ENCODE results near the gene EEPD1. TPM values are rescaled to one million over a fixed set of nuclear protein-coding genes. Genes with fewer than 3 reads are reported as not detected.

Gene EEPD1
- polyA plus RNA-seq, 1 of the 3 experiments (the other 2 are of a cell fraction) = 5.0 TPM

- ChIA-PET CTCF (interaction anchor here (0.6 to 14.0 kb wide), 4 partner anchors 6 to 11 kb away, joined by 3 to 265 read pairs (median 4); no protein-coding TSS in a partner anchor), POLR2A (no interaction called here)
- H4K20me1 ChIP-seq (ENCODE audit: insufficient read depth) = no peaks in the 10 kb centered on the region
- H3K79me2 ChIP-seq (ENCODE audit: insufficient read depth) = no peaks in the 10 kb centered on the region
- peaks cover 0 to 10% of the 10 kb centered on the region in 2 experiments; a peak in 1 of 4 replicates for H3K4me1 ChIP-seq (ENCODE audit: control insufficient read depth in 1 of 2, insufficient read depth in 2 of 2, low read depth in 1 of 2, low read length in 1 of 2)
- no peak for DNase-seq
- no peak for TF ChIP-seq TAF1 (IDR thresholded peaks at IDR 0.05; ENCODE audit: borderline replicate concordance, low read depth, low read length)
- 87% methylated on average over 5 of the region's 8 CpGs for WGBS (ENCODE audit: low lambda C conversion rate)
- no peaks in the 10 kb centered on the region for H3K27me3 ChIP-seq (ENCODE audit: insufficient read depth)
- no peak overlapping the region for H3K27ac ChIP-seq (ENCODE audit: low read depth in 2 of 2, low read length in 1 of 2)
- no peaks in the 10 kb centered on the region for H3K9me3 ChIP-seq
- no peaks in the 10 kb centered on the region for H3K9me2 ChIP-seq
- no peak overlapping the region for H2AFZ ChIP-seq (ENCODE audit: low read depth)
- H3K4me2 ChIP-seq = no peak overlapping the region
- H3F3A ChIP-seq (replicated peaks; ENCODE audit: insufficient read depth) = no peaks in the 10 kb centered on the region
- no peak overlapping the region for H3K9ac ChIP-seq
- no peaks in the 10 kb centered on the region for H3K36me3 ChIP-seq (replicated peaks in 1 of 2; ENCODE audit: control insufficient read depth in 1 of 2, insufficient read depth in 2 of 2, low read length in 1 of 2)
- no peak overlapping the region for H3K4me3 ChIP-seq (ENCODE audit: low read depth in 2 of 2, low read length in 1 of 2)
Observed at GRCh38 chr7:36310897-36311296, 157.8 kb downstream of the EEPD1 start.

- Histone ChIP-seq H3K9ac (no peak overlapping the region), H3K4me2 (no peak overlapping the region), H4K20me1 (ENCODE audit: insufficient read depth) (no peaks in the 10 kb centered on the region), H3K4me1 (ENCODE audit: control insufficient read depth in 1 of 2, insufficient read depth in 2 of 2, low read depth in 1 of 2, low read length in 1 of 2) (peaks cover 0 to 10% of the 10 kb centered on the region in 2 experiments; a peak in 1 of 4 replicates), H3K36me3 (replicated peaks in 1 of 2; ENCODE audit: control insufficient read depth in 1 of 2, insufficient read depth in 2 of 2, low read length in 1 of 2) (no peaks in the 10 kb centered on the region), H3K4me3 (ENCODE audit: low read depth in 2 of 2, low read length in 1 of 2) (no peak overlapping the region), H2AFZ (ENCODE audit: low read depth) (no peak overlapping the region), H3K27me3 (ENCODE audit: insufficient read depth) (no peaks in the 10 kb centered on the region), H3K9me2 (no peaks in the 10 kb centered on the region), H3K9me3 (no peaks in the 10 kb centered on the region), H3K79me2 (ENCODE audit: insufficient read depth) (no peaks in the 10 kb centered on the region), H3K27ac (ENCODE audit: low read depth in 2 of 2, low read length in 1 of 2) (no peak overlapping the region), H3F3A (replicated peaks; ENCODE audit: insufficient read depth) (no peaks in the 10 kb centered on the region)
- POLR2A ChIA-PET = no interaction called here
- 76% methylated on average over 7 of the region's 7 CpGs for WGBS (ENCODE audit: low lambda C conversion rate)
- CTCF ChIA-PET = interaction anchor here (0.7 to 1.3 kb wide), 4 partner anchors 9 to 326 kb away, joined by 3 to 4 read pairs (median 4); no protein-coding TSS in a partner anchor
- no peak for DNase-seq
- TF ChIP-seq RAD21 (IDR thresholded peaks at IDR 0.05; ENCODE audit: low read length) (no peak), ZBTB33 (IDR thresholded peaks at IDR 0.05; ENCODE audit: borderline replicate concordance, low read depth) (no peak), USF1 (IDR thresholded peaks at IDR 0.05; ENCODE audit: borderline replicate concordance, low read depth) (no peak), GABPA (IDR thresholded peaks at IDR 0.05; ENCODE audit: low read depth) (no peak), REST (IDR thresholded peaks at IDR 0.05; ENCODE audit: low read depth, low read length) (no peak), PBX3 (IDR thresholded peaks at IDR 0.05) (no peak), TAF1 (IDR thresholded peaks at IDR 0.05; ENCODE audit: borderline replicate concordance, low read depth, low read length) (no peak), IRF3 (IDR thresholded peaks at IDR 0.05; ENCODE audit: low read depth, low read length) (no peak), EP300 (IDR thresholded peaks at IDR 0.05; ENCODE audit: borderline replicate concordance in 1 of 2, low read depth in 1 of 2, low read length in 1 of 2) (no peak), JUND (IDR thresholded peaks at IDR 0.05) (no peak), EZH2phosphoT487 (IDR thresholded peaks at IDR 0.05; ENCODE audit: borderline replicate concordance, low read depth) (no peak), TCF12 (IDR thresholded peaks at IDR 0.05) (no peak), FOXM1 (IDR thresholded peaks at IDR 0.05; ENCODE audit: low read depth) (no peak), NRF1 (IDR thresholded peaks at IDR 0.05; ENCODE audit: low read depth, low read length) (no peak), USF2 (IDR thresholded peaks at IDR 0.05; ENCODE audit: borderline replicate concordance, low read depth, low read length) (no peak), YY1 (IDR thresholded peaks at IDR 0.05; ENCODE audit: low read depth) (no peak)
Observed at GRCh38 chr7:36311539-36311938, 158.5 kb downstream of the EEPD1 start.

Measured in SK-N-SH (cell line).